Fibroblast of the aortic adventitia (primary cell): Measurements from ENCODE around the gene FAM20C. TPM values are rescaled to one million over a fixed set of nuclear protein-coding genes. Genes with fewer than 3 reads are reported as not detected.

Experiments
- DNase-seq: peaks from one replicate; pipeline ENCODE4 v3.0.0-alpha.2; 2010; ENCODE audit warnings: low read depth
- H3K4me3 ChIP-seq: 2 replicates; pipeline ENCODE4 v1.5.1; 2011; ENCODE audit warnings: low read depth, mild to moderate bottlenecking, control low read depth, low read length, moderate library complexity
- CTCF ChIP-seq: IDR thresholded peaks from 2 replicates; pipeline ENCODE4 v1.5.1; 2011; ENCODE audit warnings: mild to moderate bottlenecking, low read length, control low read depth, inconsistent platforms; ENCODE audit not compliant: insufficient read depth
- total RNA-seq: library from RNA; depleted of rRNA; stranded (reverse); fragments of >200 nt; gene quantifications from 2 replicates; pipeline ENCODE4 v1.2.3, GENCODE V29; 2012; ENCODE audit warnings: low replicate concordance

Gene FAM20C
- total RNA-seq, 1 donor: 55.5 TPM

GRCh38 chr7:188174-188573, 4.2 kb upstream of the FAM20C start:
- DNase-seq: no peak
- no peak for TF ChIP-seq CTCF
- H3K4me3 ChIP-seq: no peak overlapping the region

- no peak for TF ChIP-seq CTCF
- H3K4me3 ChIP-seq: no peak overlapping the region
- no peak for DNase-seq
These were observed 3.5 kb upstream of the FAM20C start for GRCh38 chr7:188727-189500.

DNA sequence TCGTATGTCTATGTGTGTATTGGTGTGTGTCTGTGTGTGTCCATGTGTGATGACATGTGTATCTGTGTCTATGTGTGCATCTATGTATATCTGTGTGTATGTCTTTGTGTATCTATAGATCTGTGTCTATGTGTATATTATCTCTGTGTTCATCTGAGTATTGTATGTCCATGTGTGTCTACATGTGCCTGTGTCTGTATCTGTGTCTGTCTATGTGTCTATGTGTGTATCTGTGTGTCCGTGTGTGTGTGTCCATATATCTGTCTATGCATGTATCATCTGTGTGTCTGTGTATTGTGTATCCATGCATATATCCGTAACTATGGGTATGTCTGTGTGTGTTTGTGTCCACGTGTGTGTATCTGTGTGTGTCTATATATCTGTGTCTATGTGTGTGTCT, 2.7 kb upstream of the FAM20C start:
- H3K4me3 ChIP-seq: no peak overlapping the region
- no peak for DNase-seq
- no peak for TF ChIP-seq CTCF

GRCh38 chr7:190196-190595, 2.2 kb upstream of the FAM20C start:
- H3K4me3 ChIP-seq: no peak overlapping the region
- TF ChIP-seq CTCF: no peak
- DNase-seq: no peak

- DNase-seq: peak; percentile 91
- TF ChIP-seq CTCF: no peak
- peak overlapping the region; percentile 66 for H3K4me3 ChIP-seq
These were observed 1.0 kb upstream of the FAM20C start for GRCh38 chr7:191105-191980.

DNA sequence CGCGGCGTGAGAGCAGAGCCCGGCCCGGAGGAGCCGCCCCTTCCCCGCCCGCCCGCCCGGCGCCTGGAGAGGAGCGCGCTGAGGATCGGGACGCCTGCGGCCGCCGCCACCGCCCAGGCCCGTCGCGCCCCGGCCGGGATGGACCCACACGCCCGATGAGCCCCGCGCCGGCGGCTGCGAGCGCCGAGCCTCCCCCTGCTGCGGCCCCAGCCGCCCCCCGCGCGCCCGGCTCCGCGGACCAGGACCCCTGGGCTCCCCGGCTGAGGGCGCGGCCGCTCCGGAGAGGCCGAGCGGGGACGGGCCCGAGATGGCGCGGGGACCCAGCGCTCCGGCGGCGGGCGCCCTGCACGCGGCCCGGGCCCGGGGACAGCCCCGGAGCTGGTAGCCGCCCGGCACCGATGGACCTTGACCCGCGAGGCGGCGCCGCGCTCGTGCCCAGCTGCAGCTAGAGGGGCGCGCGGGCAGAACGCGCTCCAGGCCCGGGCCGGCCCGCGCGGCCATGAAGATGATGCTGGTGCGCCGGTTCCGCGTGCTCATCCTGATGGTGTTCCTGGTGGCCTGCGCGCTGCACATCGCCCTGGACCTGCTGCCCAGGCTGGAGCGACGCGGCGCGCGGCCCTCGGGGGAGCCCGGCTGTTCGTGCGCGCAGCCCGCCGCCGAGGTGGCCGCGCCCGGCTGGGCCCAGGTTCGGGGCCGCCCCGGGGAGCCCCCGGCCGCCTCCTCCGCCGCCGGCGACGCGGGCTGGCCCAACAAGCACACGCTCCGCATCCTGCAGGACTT, 520 bp downstream of the FAM20C start:
- TF ChIP-seq CTCF: no peak
- peak overlapping the region; percentile 91 for H3K4me3 ChIP-seq
- DNase-seq: no peak
